Measurements from ENCODE around the gene LRP8.

LRP8 gene

DNA sequence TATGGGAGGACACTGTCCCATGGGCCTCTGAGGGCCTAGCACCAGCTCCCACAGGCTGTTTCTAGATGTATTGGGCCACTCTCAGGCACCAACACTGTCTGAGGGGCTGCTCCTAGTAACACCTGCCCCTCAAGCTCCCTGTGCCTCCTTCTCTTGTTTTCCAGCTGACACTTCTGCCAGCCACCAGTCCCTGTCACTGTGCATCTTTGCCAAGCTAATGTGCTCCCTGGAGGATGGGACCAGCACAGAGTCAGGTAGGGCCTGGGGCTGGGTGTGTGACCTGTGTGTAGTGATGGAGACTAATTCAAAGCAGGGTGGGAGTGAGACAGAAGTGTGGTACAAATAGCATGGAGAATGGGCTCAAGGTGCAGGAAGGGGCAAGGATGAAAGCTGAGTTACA lies 60.1 kb downstream of the LRP8 start:
- H3K4me3 ChIP-seq (ENCODE audit: low read depth, low read length) = no peak overlapping the region
- H3K36me3 ChIP-seq (ENCODE audit: control insufficient read depth, insufficient read depth, low read length) = peaks cover 95% of the 10 kb centered on the region
- H3K9me3 ChIP-seq (ENCODE audit: control insufficient read depth, insufficient read depth, low read depth, low read length) = no peaks in the 10 kb centered on the region
- no peaks in the 10 kb centered on the region for H3K4me1 ChIP-seq (ENCODE audit: control insufficient read depth, insufficient read depth, low read length)
- H3K9ac ChIP-seq (ENCODE audit: low read length) = no peak overlapping the region
- H3K27ac ChIP-seq (ENCODE audit: low read depth, low read length) = no peak overlapping the region
- H3K27me3 ChIP-seq (ENCODE audit: control insufficient read depth, insufficient read depth, low read length) = no peaks in the 10 kb centered on the region

DNA sequence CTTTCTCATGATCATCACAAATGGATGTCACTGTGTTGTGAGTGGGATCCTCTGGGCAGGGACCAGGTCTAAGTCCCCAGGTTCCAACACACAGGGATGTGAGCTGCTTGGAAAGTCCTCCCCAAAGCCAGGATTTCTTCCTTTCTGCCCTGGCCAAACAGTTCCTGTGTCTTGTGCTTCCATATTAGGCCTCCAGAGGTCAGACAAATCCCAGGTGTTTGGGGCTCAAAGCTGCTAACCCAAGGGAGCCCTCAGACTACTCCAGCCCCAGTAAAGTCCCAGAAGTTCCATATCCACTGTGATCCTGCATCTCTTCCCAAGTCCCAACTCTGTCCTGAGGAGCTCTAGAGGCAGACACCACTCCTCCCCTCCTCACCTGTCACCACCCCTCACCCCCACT lies 61.8 kb downstream of the LRP8 start:
- H3K27ac ChIP-seq (ENCODE audit: low read depth, low read length) = no peak overlapping the region
- no peaks in the 10 kb centered on the region for H3K4me1 ChIP-seq (ENCODE audit: control insufficient read depth, insufficient read depth, low read length)
- H3K36me3 ChIP-seq (ENCODE audit: control insufficient read depth, insufficient read depth, low read length) = peaks cover 96% of the 10 kb centered on the region
- H3K9me3 ChIP-seq (ENCODE audit: control insufficient read depth, insufficient read depth, low read depth, low read length) = no peaks in the 10 kb centered on the region
- no peaks in the 10 kb centered on the region for H3K27me3 ChIP-seq (ENCODE audit: control insufficient read depth, insufficient read depth, low read length)
- no peak overlapping the region for H3K4me3 ChIP-seq (ENCODE audit: low read depth, low read length)
- H3K9ac ChIP-seq (ENCODE audit: low read length) = no peak overlapping the region

DNA sequence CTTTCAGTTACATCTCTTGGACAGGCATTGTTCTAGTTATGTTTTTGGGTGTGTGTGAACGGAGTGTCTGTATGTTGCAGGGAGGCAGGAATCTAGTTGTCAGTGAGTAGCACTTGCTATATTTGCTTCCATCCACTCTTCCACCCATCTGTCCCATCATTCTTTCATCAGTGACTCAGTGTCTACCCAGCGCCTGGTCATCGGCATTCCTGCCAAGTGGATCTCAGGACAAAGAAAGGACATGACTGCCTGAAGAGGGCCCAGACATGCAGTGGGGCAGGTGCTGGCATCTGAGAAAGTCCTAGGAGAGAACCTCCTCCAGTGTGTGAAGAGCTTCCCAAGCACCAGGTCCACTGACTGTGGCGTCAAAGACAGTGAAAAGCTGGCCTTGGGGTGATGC lies 62.3 kb downstream of the LRP8 start:
- Histone ChIP-seq H3K36me3 (ENCODE audit: control insufficient read depth, insufficient read depth, low read length) (peaks cover 96% of the 10 kb centered on the region), H3K4me3 (ENCODE audit: low read depth, low read length) (no peak overlapping the region), H3K27ac (ENCODE audit: low read depth, low read length) (no peak overlapping the region), H3K9ac (ENCODE audit: low read length) (no peak overlapping the region), H3K27me3 (ENCODE audit: control insufficient read depth, insufficient read depth, low read length) (no peaks in the 10 kb centered on the region), H3K9me3 (ENCODE audit: control insufficient read depth, insufficient read depth, low read depth, low read length) (no peaks in the 10 kb centered on the region), H3K4me1 (ENCODE audit: control insufficient read depth, insufficient read depth, low read length) (no peaks in the 10 kb centered on the region)

DNA sequence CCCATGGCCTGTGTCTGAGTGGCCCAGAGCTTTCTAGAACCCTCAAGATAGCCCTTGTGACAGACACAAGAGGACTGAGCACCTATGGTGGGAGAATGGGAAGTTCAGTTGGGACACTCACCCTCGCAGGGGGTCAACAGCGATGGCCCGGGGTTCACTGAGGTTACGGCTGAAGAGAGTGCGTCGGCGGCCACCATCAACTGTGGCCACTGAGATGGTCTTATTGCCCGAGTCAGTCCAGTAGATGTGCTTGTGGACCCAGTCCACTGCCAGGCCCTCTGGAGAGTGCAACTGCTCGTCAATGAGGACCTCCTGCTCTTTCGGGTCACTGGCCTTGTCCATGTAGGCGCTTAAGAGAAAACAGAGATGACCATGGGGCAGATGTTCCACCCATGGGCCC lies 63.8 kb downstream of the LRP8 start:
- Histone ChIP-seq H3K4me3 (ENCODE audit: low read depth, low read length) (no peak overlapping the region), H3K9ac (ENCODE audit: low read length) (no peak overlapping the region), H3K9me3 (ENCODE audit: control insufficient read depth, insufficient read depth, low read depth, low read length) (no peaks in the 10 kb centered on the region), H3K4me1 (ENCODE audit: control insufficient read depth, insufficient read depth, low read length) (no peaks in the 10 kb centered on the region), H3K36me3 (ENCODE audit: control insufficient read depth, insufficient read depth, low read length) (peaks cover 98% of the 10 kb centered on the region), H3K27ac (ENCODE audit: low read depth, low read length) (no peak overlapping the region), H3K27me3 (ENCODE audit: control insufficient read depth, insufficient read depth, low read length) (no peaks in the 10 kb centered on the region)

DNA sequence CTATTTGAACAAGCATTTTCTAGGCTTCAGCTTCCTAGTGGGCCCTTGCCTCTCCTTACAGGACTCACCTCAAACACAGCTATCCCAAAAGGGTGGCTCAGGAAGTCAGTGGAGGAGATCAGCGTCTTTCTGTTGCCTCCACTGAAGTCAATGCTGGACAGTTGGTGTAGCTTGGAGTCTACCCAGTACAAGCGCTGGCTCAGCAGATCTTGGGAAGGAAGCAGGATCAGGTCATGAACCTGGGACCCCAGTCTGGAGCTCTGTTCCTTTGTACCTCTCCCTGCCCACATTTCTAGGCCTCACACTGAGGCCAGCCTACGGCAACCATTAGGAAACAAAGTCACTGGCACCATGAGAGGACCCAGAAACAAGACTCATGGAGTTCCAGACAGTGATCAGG lies 65.9 kb downstream of the LRP8 start:
- no peaks in the 10 kb centered on the region for H3K27me3 ChIP-seq (ENCODE audit: control insufficient read depth, insufficient read depth, low read length)
- no peak overlapping the region for H3K4me3 ChIP-seq (ENCODE audit: low read depth, low read length)
- H3K36me3 ChIP-seq (ENCODE audit: control insufficient read depth, insufficient read depth, low read length) = peaks cover 100% of the 10 kb centered on the region
- H3K4me1 ChIP-seq (ENCODE audit: control insufficient read depth, insufficient read depth, low read length) = no peaks in the 10 kb centered on the region
- H3K9ac ChIP-seq (ENCODE audit: low read length) = no peak overlapping the region
- no peak overlapping the region for H3K27ac ChIP-seq (ENCODE audit: low read depth, low read length)
- no peaks in the 10 kb centered on the region for H3K9me3 ChIP-seq (ENCODE audit: control insufficient read depth, insufficient read depth, low read depth, low read length)

DNA sequence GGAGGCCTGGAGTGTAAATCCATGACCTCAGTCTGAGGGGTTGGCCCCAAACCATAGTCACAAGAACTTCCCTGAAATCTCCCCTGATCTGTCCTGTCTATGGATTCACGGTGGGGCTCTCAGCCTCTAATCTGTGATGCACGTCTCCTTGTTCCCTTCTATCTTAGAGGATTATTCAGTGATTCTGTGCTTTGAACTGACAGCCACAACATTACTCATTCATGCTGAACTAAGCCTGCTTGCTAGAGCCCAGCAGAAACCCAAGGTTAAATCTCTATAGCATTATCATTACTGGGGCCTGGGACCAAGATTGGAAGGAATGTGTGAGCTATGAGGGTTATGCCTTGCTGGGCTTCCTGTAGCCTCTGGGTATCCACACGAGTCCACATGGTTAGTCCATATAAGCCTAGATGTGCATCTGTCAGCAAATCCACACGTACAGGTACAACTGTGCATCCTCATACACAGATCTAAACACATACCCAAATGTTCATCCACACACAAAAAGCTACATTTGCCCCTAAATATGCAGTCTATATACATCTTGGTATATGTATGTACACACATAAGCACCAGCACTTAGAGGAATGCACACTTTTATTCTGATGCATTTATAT lies 67.1 kb downstream of the LRP8 start:
- Histone ChIP-seq H3K27me3 (ENCODE audit: control insufficient read depth, insufficient read depth, low read length) (no peaks in the 10 kb centered on the region), H3K27ac (ENCODE audit: low read depth, low read length) (no peak overlapping the region), H3K36me3 (ENCODE audit: control insufficient read depth, insufficient read depth, low read length) (peaks cover 100% of the 10 kb centered on the region), H3K9ac (ENCODE audit: low read length) (no peak overlapping the region), H3K4me3 (ENCODE audit: low read depth, low read length) (no peak overlapping the region), H3K9me3 (ENCODE audit: control insufficient read depth, insufficient read depth, low read depth, low read length) (no peaks in the 10 kb centered on the region), H3K4me1 (ENCODE audit: control insufficient read depth, insufficient read depth, low read length) (no peaks in the 10 kb centered on the region)

DNA sequence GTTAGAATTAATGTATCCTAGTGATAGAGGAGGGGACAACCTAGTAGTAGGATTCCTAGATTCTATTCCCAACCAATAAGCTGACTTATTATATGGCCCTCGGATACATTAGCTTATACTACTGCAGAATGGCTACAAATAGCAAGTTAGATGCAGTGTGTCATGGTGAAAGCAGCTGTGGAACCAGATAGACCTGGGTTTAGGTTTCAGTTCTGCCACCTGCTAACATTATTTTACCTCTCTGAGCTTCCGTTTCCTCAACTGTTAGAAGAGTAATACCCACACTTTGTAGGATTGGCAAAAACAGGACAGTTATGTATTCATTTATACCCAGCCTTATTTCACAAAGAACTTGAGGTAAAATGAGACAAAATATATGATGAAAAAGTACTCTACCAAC lies 67.9 kb downstream of the LRP8 start:
- Histone ChIP-seq H3K9me3 (ENCODE audit: control insufficient read depth, insufficient read depth, low read depth, low read length) (no peaks in the 10 kb centered on the region), H3K4me3 (ENCODE audit: low read depth, low read length) (no peak overlapping the region), H3K27ac (ENCODE audit: low read depth, low read length) (no peak overlapping the region), H3K4me1 (ENCODE audit: control insufficient read depth, insufficient read depth, low read length) (no peaks in the 10 kb centered on the region), H3K27me3 (ENCODE audit: control insufficient read depth, insufficient read depth, low read length) (no peaks in the 10 kb centered on the region), H3K9ac (ENCODE audit: low read length) (no peak overlapping the region), H3K36me3 (ENCODE audit: control insufficient read depth, insufficient read depth, low read length) (peaks cover 100% of the 10 kb centered on the region)

DNA sequence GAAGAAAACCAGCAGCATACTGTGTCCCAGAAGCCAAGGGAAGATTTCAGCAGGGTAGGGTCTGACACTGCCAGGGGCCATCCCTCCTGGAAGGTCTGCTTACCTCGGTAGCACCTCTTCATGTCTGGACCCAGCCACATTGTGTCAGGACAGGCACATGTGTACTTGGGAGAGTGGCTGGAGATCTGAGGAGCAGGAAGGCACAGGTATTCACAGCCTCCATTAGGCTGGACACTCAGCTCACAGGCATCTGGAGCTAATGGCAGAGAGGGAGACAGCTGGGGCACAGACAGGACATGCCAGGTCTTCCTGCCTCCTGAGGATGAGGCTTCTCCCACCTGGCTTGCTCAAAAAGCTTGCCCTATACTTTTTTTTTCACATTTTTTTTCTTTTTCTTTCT lies 69.7 kb downstream of the LRP8 start:
- Histone ChIP-seq H3K36me3 (ENCODE audit: control insufficient read depth, insufficient read depth, low read length) (peaks cover 100% of the 10 kb centered on the region), H3K9me3 (ENCODE audit: control insufficient read depth, insufficient read depth, low read depth, low read length) (no peaks in the 10 kb centered on the region), H3K9ac (ENCODE audit: low read length) (no peak overlapping the region), H3K27me3 (ENCODE audit: control insufficient read depth, insufficient read depth, low read length) (no peaks in the 10 kb centered on the region), H3K4me1 (ENCODE audit: control insufficient read depth, insufficient read depth, low read length) (no peaks in the 10 kb centered on the region), H3K4me3 (ENCODE audit: low read depth, low read length) (no peak overlapping the region), H3K27ac (ENCODE audit: low read depth, low read length) (no peak overlapping the region)

DNA sequence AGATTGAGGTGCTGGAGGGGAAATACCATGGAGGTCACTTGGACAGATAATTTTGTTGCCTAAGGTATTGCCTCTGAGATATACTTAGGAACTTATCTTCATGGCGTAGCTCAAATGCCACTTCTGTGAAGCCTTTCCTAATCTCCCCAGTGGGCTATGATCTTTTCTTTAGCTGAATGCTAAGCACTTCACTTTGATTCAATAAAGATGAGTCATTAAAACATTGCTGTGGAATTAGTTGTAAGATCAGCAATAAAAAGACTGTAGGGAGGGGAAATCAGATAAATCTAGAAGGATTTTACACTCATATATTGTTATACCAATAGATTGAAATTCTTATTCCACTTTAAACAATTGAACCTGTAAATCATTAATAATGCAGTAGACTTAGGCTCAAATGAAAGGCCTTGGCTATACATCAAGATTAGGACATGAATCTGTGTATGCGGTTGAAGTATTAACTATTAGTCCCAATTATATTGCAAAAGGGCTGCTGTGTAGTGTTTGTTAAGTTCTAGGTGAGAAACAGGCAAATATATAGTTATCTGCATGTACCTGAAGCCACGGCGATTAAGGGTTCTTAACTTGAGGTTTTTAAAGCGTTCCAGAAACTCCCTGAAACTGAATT lies 70.3 kb downstream of the LRP8 start:
- Histone ChIP-seq H3K27ac (ENCODE audit: low read depth, low read length) (no peak overlapping the region), H3K36me3 (ENCODE audit: control insufficient read depth, insufficient read depth, low read length) (peaks cover 98% of the 10 kb centered on the region), H3K27me3 (ENCODE audit: control insufficient read depth, insufficient read depth, low read length) (no peaks in the 10 kb centered on the region), H3K4me1 (ENCODE audit: control insufficient read depth, insufficient read depth, low read length) (no peaks in the 10 kb centered on the region), H3K9ac (ENCODE audit: low read length) (no peak overlapping the region), H3K9me3 (ENCODE audit: control insufficient read depth, insufficient read depth, low read depth, low read length) (no peaks in the 10 kb centered on the region), H3K4me3 (ENCODE audit: low read depth, low read length) (no peak overlapping the region)

DNA sequence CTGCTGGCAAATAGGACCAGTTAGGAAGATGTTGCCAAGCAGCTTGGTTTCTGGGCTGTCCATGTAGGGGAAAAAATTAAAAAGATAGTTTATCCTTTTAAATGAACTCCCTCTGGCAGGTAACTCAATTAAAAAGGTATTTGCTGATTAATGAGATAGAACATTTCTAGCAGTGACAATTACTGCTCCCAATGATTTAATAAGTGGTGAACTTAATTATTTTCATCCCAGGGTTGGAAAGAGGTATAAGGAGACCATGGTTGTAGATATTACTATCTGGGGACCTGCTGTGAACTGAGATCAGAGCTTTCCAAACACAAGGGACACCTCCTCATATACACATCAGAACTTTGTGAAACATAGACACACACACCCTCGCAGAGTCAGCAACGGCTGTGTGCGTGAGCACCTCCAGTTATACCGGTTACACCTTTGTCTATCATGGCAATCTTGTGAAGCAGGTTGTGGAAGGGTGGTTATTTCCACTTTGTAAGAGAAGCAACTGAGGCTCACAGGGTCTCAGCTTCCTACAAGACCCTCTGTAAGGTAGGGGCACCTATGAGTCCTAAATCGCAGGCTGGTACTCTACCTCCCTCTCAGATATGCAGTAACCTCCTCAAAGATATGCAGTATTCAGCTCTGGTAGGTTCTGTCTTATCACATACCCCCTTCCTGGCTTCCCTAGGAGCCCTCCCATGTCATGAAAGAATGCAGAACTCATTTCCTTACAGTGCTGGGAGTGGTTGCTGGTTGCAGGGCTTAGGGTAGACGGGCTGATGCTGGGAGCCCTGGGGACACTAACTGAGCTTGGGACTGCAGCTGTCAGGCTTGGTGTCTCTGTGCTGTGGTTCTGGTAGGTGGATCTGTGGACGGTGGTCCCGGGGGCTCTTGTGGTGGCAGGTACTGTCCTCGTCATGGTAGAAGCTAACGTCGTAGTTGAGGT lies 71.1 kb downstream of the LRP8 start:
- Histone ChIP-seq H3K27ac (ENCODE audit: low read depth, low read length) (no peak overlapping the region), H3K27me3 (ENCODE audit: control insufficient read depth, insufficient read depth, low read length) (no peaks in the 10 kb centered on the region), H3K36me3 (ENCODE audit: control insufficient read depth, insufficient read depth, low read length) (peaks cover 98% of the 10 kb centered on the region), H3K4me1 (ENCODE audit: control insufficient read depth, insufficient read depth, low read length) (no peaks in the 10 kb centered on the region), H3K4me3 (ENCODE audit: low read depth, low read length) (no peak overlapping the region), H3K9ac (ENCODE audit: low read length) (no peak overlapping the region), H3K9me3 (ENCODE audit: control insufficient read depth, insufficient read depth, low read depth, low read length) (no peaks in the 10 kb centered on the region)

DNA sequence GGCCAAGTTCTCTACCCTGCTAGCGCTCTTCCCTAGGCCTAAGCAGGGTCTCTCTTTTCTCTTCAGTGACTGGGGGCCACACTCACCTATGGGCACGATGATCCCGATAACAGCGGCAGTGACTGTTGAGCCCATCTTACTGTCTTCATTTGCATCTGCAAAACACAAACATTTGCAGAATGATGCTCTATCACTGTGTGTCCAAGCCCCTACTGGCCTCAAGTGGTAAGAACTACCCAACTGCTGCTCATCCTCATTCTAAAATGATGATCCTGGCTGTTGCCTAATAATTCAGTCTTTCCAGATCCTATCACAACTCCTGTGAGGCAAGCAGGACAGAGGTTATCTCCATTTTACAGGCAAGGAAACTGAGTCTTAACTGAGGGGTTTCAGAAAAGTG lies 72.8 kb downstream of the LRP8 start:
- Histone ChIP-seq H3K4me3 (ENCODE audit: low read depth, low read length) (no peak overlapping the region), H3K9me3 (ENCODE audit: control insufficient read depth, insufficient read depth, low read depth, low read length) (no peaks in the 10 kb centered on the region), H3K27ac (ENCODE audit: low read depth, low read length) (no peak overlapping the region), H3K36me3 (ENCODE audit: control insufficient read depth, insufficient read depth, low read length) (peaks cover 98% of the 10 kb centered on the region), H3K27me3 (ENCODE audit: control insufficient read depth, insufficient read depth, low read length) (no peaks in the 10 kb centered on the region), H3K4me1 (ENCODE audit: control insufficient read depth, insufficient read depth, low read length) (no peaks in the 10 kb centered on the region), H3K9ac (ENCODE audit: low read length) (no peak overlapping the region)
